HG03159 (cell line): Measurements from ENCODE around the gene ACLY.
"Not testable (repeated sequence)": the region's sequence is repeated elsewhere in the genome, so short reads cannot be mapped to it uniquely, and the experiment has no call there.

Source experiments
- ATAC-seq: cut with Tn5 transposase; IDR thresholded peaks from one replicate; pipeline ENCODE4 v1.9.1; 2021; ENCODE audit warnings: mild to moderate bottlenecking, moderate library complexity; ENCODE audit not compliant: unreplicated experiment

ACLY gene

GRCh38 chr17:41874293-41874670, 44.5 kb downstream of the ACLY start:
- not testable (repeated sequence) for ATAC-seq

- ATAC-seq: no peak
These were observed 45.0 kb downstream of the ACLY start for GRCh38 chr17:41873559-41874292.

GRCh38 chr17:41871789-41872188, 47.0 kb downstream of the ACLY start:
- no peak for ATAC-seq

DNA sequence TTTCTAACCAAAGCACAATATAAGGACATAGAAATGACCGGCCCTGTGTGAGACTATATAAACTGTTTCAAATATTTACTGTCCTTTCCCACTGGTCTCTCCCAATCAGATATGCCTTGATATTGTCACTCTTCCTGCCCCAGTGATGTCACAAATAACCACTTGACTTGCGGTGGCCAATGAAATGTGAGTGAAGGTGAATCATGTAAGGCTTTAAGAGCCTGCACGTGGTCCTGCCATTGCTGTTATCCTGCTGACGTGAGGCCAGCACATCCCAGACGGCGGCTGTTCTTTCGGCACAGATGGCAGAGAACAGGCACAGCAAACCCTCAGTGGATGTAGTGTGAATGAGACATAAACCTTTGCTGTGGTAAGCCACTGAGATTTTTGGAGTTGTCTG, 48.1 kb downstream of the ACLY start:
- ATAC-seq: no peak

DNA sequence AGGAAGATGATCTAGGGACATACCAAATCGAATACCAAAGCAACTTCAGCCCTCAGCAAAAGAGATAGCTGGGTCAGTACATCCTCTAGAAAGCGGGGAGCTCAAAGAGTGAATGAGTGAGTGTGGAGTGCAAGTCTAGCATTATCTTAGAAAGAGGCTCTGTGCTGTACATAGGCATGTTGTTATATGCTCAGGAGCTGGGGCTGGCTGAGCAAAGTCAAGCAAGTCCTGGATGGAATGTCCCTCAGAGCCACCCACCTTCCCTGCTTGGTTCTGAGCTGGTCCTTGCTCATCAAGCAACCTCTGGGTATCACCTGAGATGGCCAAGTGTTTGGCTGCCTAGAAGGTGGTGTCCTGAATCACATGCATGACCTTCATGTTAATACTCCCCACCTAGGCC, 48.7 kb downstream of the ACLY start:
- ATAC-seq: no peak

GRCh38 chr17:41869426-41869825, 49.3 kb downstream of the ACLY start:
- ATAC-seq: no peak

DNA sequence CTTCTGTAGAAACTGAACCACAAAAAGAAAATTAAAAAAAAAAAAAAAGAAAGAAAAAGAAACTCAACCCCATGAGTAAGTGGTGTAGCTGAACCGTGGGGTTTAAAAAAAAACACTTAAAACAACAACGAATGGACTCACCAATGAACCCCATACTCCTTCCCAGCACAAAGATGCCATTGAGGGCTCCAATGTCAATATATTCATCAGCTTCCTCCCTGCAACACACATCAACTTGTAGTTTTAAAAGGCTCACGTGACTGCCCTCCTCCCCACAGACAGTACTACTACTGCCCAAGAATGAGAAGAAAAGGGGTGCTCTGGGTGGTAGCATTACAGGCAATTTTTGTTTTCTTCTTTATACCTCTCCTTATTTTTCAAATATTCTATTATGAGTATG, 50.2 kb downstream of the ACLY start:
- no peak for ATAC-seq

DNA sequence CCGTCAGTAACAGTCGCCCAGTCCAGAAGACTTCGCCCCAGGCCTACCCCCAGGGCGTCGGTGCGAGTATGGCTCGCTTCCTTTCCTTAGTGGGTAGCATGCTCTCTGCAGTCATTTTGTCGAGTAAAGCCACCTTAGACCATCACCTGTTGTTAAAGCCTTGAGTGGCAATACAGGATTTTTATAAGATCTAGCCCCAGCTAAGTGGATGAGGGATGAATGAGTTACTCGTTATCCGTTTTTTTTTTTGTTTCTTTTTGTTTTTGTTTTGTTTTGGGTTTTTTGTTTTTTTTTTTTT, 53.2 kb downstream of the ACLY start:
- no peak for ATAC-seq

DNA sequence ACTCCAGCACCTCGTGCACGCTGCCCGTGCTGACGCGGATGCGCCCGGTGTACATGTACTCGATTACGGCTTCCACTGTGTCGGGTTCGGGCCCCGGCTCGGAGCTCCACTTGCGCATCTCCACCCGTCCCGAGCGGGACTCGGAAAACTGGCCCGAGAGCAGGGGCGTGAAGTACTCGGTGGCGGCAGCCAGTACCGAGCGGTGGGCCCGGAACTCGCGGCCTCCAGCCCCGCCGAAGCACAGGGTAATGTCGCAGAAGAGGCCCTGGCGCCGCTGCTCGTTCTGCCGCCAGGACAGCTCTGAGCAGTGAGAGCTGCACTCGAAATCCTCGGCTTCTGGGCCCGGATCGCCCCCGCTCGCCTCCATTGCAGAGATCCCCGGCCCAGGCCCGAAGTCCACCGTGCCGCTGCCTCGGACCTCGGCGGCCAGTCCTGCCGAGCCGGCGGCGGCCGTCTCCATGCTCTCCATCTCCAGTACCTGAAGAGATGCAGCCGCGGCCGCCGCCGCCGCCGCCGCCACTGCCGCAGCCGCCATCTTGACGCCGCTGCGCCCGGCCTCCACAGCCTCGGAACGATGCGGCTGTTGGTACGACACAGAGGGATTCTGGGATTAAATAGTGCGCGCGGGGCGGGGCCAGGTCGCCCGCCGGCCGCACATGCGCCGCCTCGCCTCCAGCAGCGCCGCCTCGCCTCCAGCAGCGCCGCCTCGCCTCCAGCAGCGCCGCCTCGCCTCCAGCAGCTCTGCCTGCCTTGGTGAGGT, 53.7 kb downstream of the ACLY start, which contains the start of gene KLHL11:
Gene KLHL11 (minus strand): TSS at position 588 of the 760 bp plus-strand sequence. CDS start 53 bp downstream, at position 535.
- peak; percentile 88 for ATAC-seq

GRCh38 chr17:41864498-41864835, 54.3 kb downstream of the ACLY start:
- ATAC-seq: peak; percentile 28

- no peak for ATAC-seq
These were observed 55.5 kb downstream of the ACLY start for GRCh38 chr17:41863074-41863848.

- no peak for ATAC-seq
These were observed 58.4 kb downstream of the ACLY start for GRCh38 chr17:41860254-41860931.

DNA sequence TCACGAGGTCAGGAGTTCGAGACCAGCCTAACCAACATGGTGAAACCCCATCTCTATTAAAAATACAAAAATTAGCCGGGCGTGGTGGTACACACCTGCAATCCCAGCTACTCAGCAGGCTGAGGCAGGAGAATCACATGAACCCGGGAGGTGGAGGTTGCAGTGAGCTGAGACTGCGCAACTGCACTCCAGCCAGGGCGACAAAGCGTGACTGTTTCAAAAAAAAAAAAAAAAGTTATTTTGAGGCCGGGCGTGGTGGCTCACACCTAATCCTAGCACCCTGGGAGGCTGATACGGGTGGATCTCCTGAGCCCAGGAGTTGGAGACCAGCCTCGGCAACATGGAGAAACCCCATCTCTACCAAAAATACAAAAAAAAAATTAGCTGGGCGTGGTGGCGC, 67.4 kb downstream of the ACLY start:
- ATAC-seq: not testable (repeated sequence)

- no peak for ATAC-seq
These were observed 69.3 kb downstream of the ACLY start for GRCh38 chr17:41849251-41849990.

GRCh38 chr17:41848788-41849187, 70.0 kb downstream of the ACLY start:
- no peak for ATAC-seq

- ATAC-seq: no peak
These were observed 73.8 kb downstream of the ACLY start for GRCh38 chr17:41844971-41845370.

DNA sequence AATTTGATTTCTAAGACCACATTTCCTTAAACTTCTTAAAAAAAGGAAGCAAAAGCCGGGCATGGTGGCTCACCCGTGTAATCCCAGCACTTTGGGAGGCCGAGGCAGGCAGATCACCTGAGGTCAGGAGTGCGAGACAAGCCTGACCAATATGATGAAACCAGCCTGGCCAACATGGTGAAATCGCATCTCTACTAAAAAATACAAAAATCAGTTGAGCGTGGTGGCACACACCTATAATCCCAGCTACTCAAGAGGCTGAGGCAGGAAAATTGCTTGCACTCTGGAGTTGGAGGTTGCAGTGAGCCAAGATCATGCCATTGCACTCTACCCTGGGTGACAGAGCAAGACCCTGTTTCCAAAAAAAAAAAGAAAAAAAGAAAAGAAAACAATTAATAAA, 78.0 kb downstream of the ACLY start:
- ATAC-seq: not testable (repeated sequence)

GRCh38 chr17:41839448-41839847, 79.3 kb downstream of the ACLY start:
- not testable (repeated sequence) for ATAC-seq

- ATAC-seq: no peak
These were observed 80.8 kb downstream of the ACLY start, which contains the start of gene KLHL10 for GRCh38 chr17:41837761-41838538. Gene KLHL10 (plus strand): TSS chr17:41837825. CDS start chr17:41837933, 108 bp downstream.
